H9 (cell line): ENCODE data around the gene CDH4. TPM values are rescaled to one million over a fixed set of nuclear protein-coding genes. Genes with fewer than 3 reads are reported as not detected.

Experiments used
- DNase-seq: peaks from one replicate; pipeline ENCODE4 v3.0.0-alpha.2; 2017
- H2AFZ ChIP-seq: one replicate; pipeline ENCODE4 v1.6.1; 2013; ENCODE audit warnings: mild to moderate bottlenecking, low read length, control low read depth, moderate library complexity
- H2AK5ac ChIP-seq: 2 replicates; pipeline ENCODE4 v1.6.1; 2013; ENCODE audit warnings: low read length, control low read depth, mixed read lengths; ENCODE audit not compliant: insufficient read length
- H2BK120ac ChIP-seq: one replicate; pipeline ENCODE4 v1.6.1; 2013; ENCODE audit warnings: low read depth, mild to moderate bottlenecking, low read length, control low read depth, inconsistent platforms; ENCODE audit not compliant: poor library complexity, severe bottlenecking
- H2BK12ac ChIP-seq: 2 replicates; pipeline ENCODE4 v1.6.1; 2013; ENCODE audit warnings: low read length, control low read depth, mixed read lengths, low read depth; ENCODE audit not compliant: insufficient read length
- H2BK15ac ChIP-seq: 2 replicates; pipeline ENCODE4 v1.6.1; 2013; ENCODE audit warnings: low read depth, low read length, control low read depth
- H2BK20ac ChIP-seq: one replicate; pipeline ENCODE4 v1.6.1; 2013; ENCODE audit warnings: low read depth, mild to moderate bottlenecking, low read length, control low read depth, inconsistent platforms; ENCODE audit not compliant: poor library complexity, severe bottlenecking
- H2BK5ac ChIP-seq: 2 replicates; pipeline ENCODE4 v1.6.1; 2013; ENCODE audit warnings: low read length, control low read depth, mixed read lengths; ENCODE audit not compliant: insufficient read length
- H3K14ac ChIP-seq: 2 replicates; pipeline ENCODE4 v1.6.1; 2013; ENCODE audit warnings: low read length, control low read depth; ENCODE audit not compliant: insufficient read depth
- H3K18ac ChIP-seq: 2 replicates; pipeline ENCODE4 v1.6.1; 2013; ENCODE audit warnings: low read depth, mild to moderate bottlenecking, mixed read lengths, low read length, control low read depth; ENCODE audit not compliant: insufficient read length
- H3K23ac ChIP-seq: 2 replicates; pipeline ENCODE4 v1.6.1; 2013; ENCODE audit warnings: low read length, control low read depth, mixed read lengths, low read depth; ENCODE audit not compliant: insufficient read length
- H3K23me2 ChIP-seq: 2 replicates; pipeline ENCODE4 v1.6.1; 2013; ENCODE audit warnings: low read depth, mild to moderate bottlenecking, mixed read lengths, low read length, control low read depth; ENCODE audit not compliant: insufficient read length, poor library complexity, severe bottlenecking
- H3K27ac ChIP-seq: 2 replicates; pipeline ENCODE4 v1.5.1; 2013; ENCODE audit warnings: low read length, control low read depth, mixed read lengths, low read depth; ENCODE audit not compliant: insufficient read length
- H3K27me3 ChIP-seq: 2 replicates; pipeline ENCODE4 v1.6.1; 2013; ENCODE audit warnings: low read length, control low read depth, inconsistent platforms; ENCODE audit not compliant: insufficient read depth
- H3K4ac ChIP-seq: 2 replicates; pipeline ENCODE4 v1.6.1; 2013; ENCODE audit warnings: low read depth, mild to moderate bottlenecking, control low read depth, inconsistent platforms, low read length, moderate library complexity
- H3K4me1 ChIP-seq: 2 replicates; pipeline ENCODE4 v1.6.1; 2013; ENCODE audit warnings: low read length, control low read depth, inconsistent platforms; ENCODE audit not compliant: insufficient read depth
- H3K4me2 ChIP-seq: 2 replicates; pipeline ENCODE4 v1.6.1; 2013; ENCODE audit warnings: low read length, control low read depth, mixed read lengths; ENCODE audit not compliant: insufficient read length, insufficient read depth
- H3K56ac ChIP-seq: 2 replicates; pipeline ENCODE4 v1.6.1; 2013; ENCODE audit warnings: low read depth, mild to moderate bottlenecking, mixed read lengths, low read length, control low read depth; ENCODE audit not compliant: insufficient read length
- H3K79me1 ChIP-seq: 2 replicates; pipeline ENCODE4 v1.6.1; 2013; ENCODE audit warnings: low read depth, mild to moderate bottlenecking, moderate library complexity, low read length, control low read depth, inconsistent platforms; ENCODE audit not compliant: insufficient read depth, poor library complexity, severe bottlenecking
- H3K79me2 ChIP-seq: 2 replicates; pipeline ENCODE4 v1.6.1; 2013; ENCODE audit warnings: low read length, control low read depth, inconsistent platforms; ENCODE audit not compliant: insufficient read depth
- H3K9ac ChIP-seq: 2 replicates; pipeline ENCODE4 v1.6.1; 2013; ENCODE audit warnings: low read length, control low read depth, mixed read lengths; ENCODE audit not compliant: insufficient read length; ENCODE audit errors: extremely low read depth
- H3K9me3 ChIP-seq: one replicate; pipeline ENCODE4 v1.6.1; 2013; ENCODE audit warnings: low read depth, low read length, inconsistent platforms; ENCODE audit not compliant: control insufficient read depth
- H3T11ph ChIP-seq: one replicate; pipeline ENCODE4 v1.6.1; 2013; ENCODE audit warnings: mild to moderate bottlenecking, low read length, control low read depth, inconsistent platforms
- H4K20me1 ChIP-seq: one replicate; pipeline ENCODE4 v1.6.1; 2013; ENCODE audit not compliant: control insufficient read depth, insufficient read length, insufficient read depth
- H4K5ac ChIP-seq: 2 replicates; pipeline ENCODE4 v1.6.1; 2013; ENCODE audit warnings: low read depth, mild to moderate bottlenecking, mixed read lengths, low read length, control low read depth; ENCODE audit not compliant: insufficient read length
- H4K8ac ChIP-seq: replicated peaks from 2 replicates; pipeline ENCODE4 v1.6.1; 2013; ENCODE audit warnings: low read length, control low read depth, mixed read lengths, low read depth; ENCODE audit not compliant: insufficient read length
- H4K91ac ChIP-seq: 2 replicates; pipeline ENCODE4 v1.6.1; 2013; ENCODE audit warnings: low read depth, mild to moderate bottlenecking, moderate library complexity, mixed read lengths, low read length, control low read depth; ENCODE audit not compliant: insufficient read length
- H3K27ac Mint-ChIP-seq, 3 experiments: 2 replicates in 2 of 3; 3 replicates in 1 of 3; pipeline ENCODE4 v1.8.0; 2020 to 2021; ENCODE audit warnings: mixed read lengths in 3 of 3, mild to moderate bottlenecking in 1 of 3, moderate library complexity in 1 of 3
- H3K27me3 Mint-ChIP-seq: 2 replicates; pipeline ENCODE4 v1.8.0; 2021; ENCODE audit warnings: low read depth, mild to moderate bottlenecking, moderate library complexity, mixed read lengths
- H3K36me3 Mint-ChIP-seq, 3 experiments: 2 replicates in 2 of 3; 3 replicates in 1 of 3; pipeline ENCODE4 v1.8.0; 2020 to 2021; ENCODE audit warnings: low read depth in 3 of 3, mixed read lengths in 3 of 3; ENCODE audit not compliant: insufficient read depth in 1 of 3
- H3K4me1 Mint-ChIP-seq, 2 experiments: 2 replicates each; pipeline ENCODE4 v1.8.0; 2020; ENCODE audit warnings: mixed read lengths in 2 of 2
- H3K4me3 Mint-ChIP-seq, 2 experiments: 2 replicates in 1 of 2; 3 replicates in 1 of 2; pipeline ENCODE4 v1.8.0; 2020 to 2021; ENCODE audit warnings: mild to moderate bottlenecking in 2 of 2, mixed read lengths in 2 of 2, moderate library complexity in 1 of 2
- H3K9me3 Mint-ChIP-seq, 2 experiments: 2 replicates in 1 of 2; 3 replicates in 1 of 2; pipeline ENCODE4 v1.8.0; 2020; ENCODE audit warnings: mild to moderate bottlenecking in 2 of 2, mixed read lengths in 2 of 2, moderate library complexity in 1 of 2
- WGBS: extraction: QIAGEN DNeasy Blood & Tissue Kit; methylation state at CpG from one replicate; pipeline ENCODE4 v1.1.7; 2013; ENCODE audit warnings: missing lambda C conversion rate, low lambda C conversion rate, mixed read lengths; ENCODE audit not compliant: insufficient read length; ENCODE audit errors: extremely low coverage; 5-methylcytosine and 5-hydroxymethylcytosine counted together
- total RNA-seq: library from RNA; stranded (reverse); gene quantifications from 2 replicates; pipeline ENCODE4 v1.2.1, GENCODE V29; 2021
- TF ChIP-seq, protein P1 (sequence below): fragments of 200-600 bp; sonication (generic); conservative IDR thresholded peaks from 3 replicates; pipeline ENCODE4 v1.8.0; 2021; ENCODE audit warnings: antibody characterized with exemption, mild to moderate bottlenecking

CDH4 gene
- total RNA-seq, 1 experiment from 2014 or later: 3.0 TPM

DNA sequence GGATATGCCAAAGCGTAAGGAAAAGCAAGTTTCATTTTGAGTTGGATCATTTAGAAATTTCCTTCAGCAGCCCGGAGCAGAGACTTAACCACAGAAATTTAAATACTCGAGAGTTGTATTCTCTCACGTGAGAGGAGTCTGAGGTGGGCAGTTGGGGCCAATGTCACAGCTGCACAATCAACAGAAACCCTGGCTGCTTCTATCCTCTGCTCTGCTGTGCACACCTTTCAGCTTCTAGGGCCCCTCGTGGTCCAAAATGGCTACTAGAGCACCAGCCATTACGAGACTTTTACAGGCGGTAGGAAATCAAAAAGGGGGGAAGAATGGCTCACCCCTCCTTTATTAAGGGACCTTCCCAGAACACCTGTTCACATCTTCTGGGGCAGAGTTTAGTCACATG lies 659.8 kb downstream of the CDH4 start:
- H3K23ac ChIP-seq: no peak overlapping the region
- no peaks in the 10 kb centered on the region for H3K4me1 ChIP-seq
- H3K27me3 ChIP-seq: no peaks in the 10 kb centered on the region
- no peak overlapping the region for H3T11ph ChIP-seq
- no peak overlapping the region for H3K4me2 ChIP-seq
- H2BK120ac ChIP-seq: no peak overlapping the region
- H4K91ac ChIP-seq: no peak overlapping the region
- H2BK5ac ChIP-seq: no peak overlapping the region
- H3K56ac ChIP-seq: no peak overlapping the region
- no peaks in the 10 kb centered on the region for H3K23me2 ChIP-seq
- no peak overlapping the region for H2BK12ac ChIP-seq
- H3K27me3 Mint-ChIP-seq: peaks cover 43% of the 10 kb centered on the region
- no peak overlapping the region for H3K27ac ChIP-seq
- no peak overlapping the region for H3K14ac ChIP-seq
- H2AK5ac ChIP-seq: no peak overlapping the region
- H3K18ac ChIP-seq: no peak overlapping the region
- no peak overlapping the region for H3K9ac ChIP-seq
- H3K4ac ChIP-seq: no peak overlapping the region
- H3K4me1 Mint-ChIP-seq: 0 out of 4 replicates have a peak, but pooled peaks cover 0 to 5% of the 10 kb centered on the region in 2 experiments
- H3K27ac Mint-ChIP-seq: no peak overlapping the region
- no peaks in the 10 kb centered on the region for H3K79me2 ChIP-seq
- no peak overlapping the region for H2BK20ac ChIP-seq
- no peaks in the 10 kb centered on the region for H3K79me1 ChIP-seq
- no CpG with 5 or more reads among the region's 7 CpGs for WGBS
- H4K5ac ChIP-seq: no peak overlapping the region
- no peak overlapping the region for H3K4me3 Mint-ChIP-seq
- no peaks in the 10 kb centered on the region for H4K20me1 ChIP-seq
- H4K8ac ChIP-seq: no peak overlapping the region
- no peak overlapping the region for H2BK15ac ChIP-seq
- no peak overlapping the region for H2AFZ ChIP-seq
- TF ChIP-seq, protein P1, sequence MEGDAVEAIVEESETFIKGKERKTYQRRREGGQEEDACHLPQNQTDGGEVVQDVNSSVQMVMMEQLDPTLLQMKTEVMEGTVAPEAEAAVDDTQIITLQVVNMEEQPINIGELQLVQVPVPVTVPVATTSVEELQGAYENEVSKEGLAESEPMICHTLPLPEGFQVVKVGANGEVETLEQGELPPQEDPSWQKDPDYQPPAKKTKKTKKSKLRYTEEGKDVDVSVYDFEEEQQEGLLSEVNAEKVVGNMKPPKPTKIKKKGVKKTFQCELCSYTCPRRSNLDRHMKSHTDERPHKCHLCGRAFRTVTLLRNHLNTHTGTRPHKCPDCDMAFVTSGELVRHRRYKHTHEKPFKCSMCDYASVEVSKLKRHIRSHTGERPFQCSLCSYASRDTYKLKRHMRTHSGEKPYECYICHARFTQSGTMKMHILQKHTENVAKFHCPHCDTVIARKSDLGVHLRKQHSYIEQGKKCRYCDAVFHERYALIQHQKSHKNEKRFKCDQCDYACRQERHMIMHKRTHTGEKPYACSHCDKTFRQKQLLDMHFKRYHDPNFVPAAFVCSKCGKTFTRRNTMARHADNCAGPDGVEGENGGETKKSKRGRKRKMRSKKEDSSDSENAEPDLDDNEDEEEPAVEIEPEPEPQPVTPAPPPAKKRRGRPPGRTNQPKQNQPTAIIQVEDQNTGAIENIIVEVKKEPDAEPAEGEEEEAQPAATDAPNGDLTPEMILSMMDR: no peak
- H3K9me3 ChIP-seq: no peaks in the 10 kb centered on the region
- DNase-seq: no peak
- no peaks in the 10 kb centered on the region for H3K36me3 Mint-ChIP-seq
- no peaks in the 10 kb centered on the region for H3K9me3 Mint-ChIP-seq
